ENCODE data around the gene STK4. TPM values are rescaled to one million over a fixed set of nuclear protein-coding genes. Genes with fewer than 3 reads are reported as not detected.
A peak's percentile ranks its signal among the peaks of the same experiment; 100 is the strongest.

STK4 gene
- 372 TPM for total RNA-seq

DNA sequence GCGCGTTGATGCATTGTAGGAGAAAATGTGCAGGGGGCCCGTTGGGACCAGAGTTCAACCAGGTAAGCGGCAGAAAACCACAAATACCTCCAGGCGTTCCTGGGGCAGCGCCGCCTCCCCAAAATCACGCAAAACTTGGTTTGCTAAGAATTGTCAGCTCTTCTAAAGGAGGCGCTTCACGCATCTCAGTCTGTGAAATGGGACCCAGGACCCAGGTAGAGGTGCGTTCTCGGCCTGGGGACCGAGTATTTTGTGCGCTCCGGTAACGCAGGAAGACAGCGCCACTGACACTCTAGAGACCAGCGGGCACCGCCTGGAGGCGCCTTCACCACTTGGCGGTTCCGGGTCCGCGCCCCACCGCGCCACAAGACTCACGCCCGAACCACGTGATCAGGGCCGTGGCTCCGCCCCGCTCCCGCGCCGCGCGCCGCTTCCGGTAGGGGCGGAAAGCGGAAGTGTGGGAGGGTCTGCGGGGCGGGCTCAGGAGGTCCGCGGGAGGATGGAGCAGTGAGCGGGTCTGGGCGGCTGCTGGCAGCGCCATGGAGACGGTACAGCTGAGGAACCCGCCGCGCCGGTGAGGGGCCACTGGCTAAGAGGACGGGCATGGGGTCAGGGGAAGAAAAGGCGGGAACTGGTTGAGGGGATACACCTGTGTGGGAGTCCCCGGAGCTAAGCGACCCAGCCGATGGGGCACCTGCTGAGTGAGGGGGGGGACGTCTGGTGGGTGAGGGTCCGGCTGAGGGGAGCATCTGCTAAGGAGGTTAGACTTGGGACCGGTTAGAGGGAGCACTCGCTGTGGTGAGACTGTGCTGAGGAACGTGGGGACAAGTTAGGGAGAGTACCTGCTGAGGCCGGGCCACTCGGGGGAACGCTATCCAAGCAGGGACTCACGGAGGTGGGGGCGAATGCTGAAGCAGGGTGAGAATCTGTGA lies at the start of gene STK4:
TSS of gene STK4 (plus strand) at position 483 of the 932 bp plus-strand sequence. CDS start at position 540, 57 bp downstream.
- peak within 1 kb of the TSS; percentile 85 for H3K4me3 ChIP-seq (ENCODE audit: low read length)
- no peaks in the 10 kb centered on the region for H3K9me3 ChIP-seq (ENCODE audit: low read depth, low read length)
- H3K27me3 ChIP-seq (ENCODE audit: insufficient read depth, low read length): no peaks in the 10 kb centered on the region
- peaks cover 42% of the 10 kb centered on the region for H3K4me1 ChIP-seq (ENCODE audit: insufficient read depth, low read length)

- no peaks in the 10 kb centered on the region for H3K4me1 ChIP-seq (ENCODE audit: insufficient read depth, low read length)
- no peak overlapping the region for H3K4me3 ChIP-seq (ENCODE audit: low read length)
- no peaks in the 10 kb centered on the region for H3K9me3 ChIP-seq (ENCODE audit: low read depth, low read length)
- H3K27me3 ChIP-seq (ENCODE audit: insufficient read depth, low read length): no peaks in the 10 kb centered on the region
These were observed 49.7 kb upstream of the STK4 start for GRCh38 chr20:44916586-44916985.

DNA sequence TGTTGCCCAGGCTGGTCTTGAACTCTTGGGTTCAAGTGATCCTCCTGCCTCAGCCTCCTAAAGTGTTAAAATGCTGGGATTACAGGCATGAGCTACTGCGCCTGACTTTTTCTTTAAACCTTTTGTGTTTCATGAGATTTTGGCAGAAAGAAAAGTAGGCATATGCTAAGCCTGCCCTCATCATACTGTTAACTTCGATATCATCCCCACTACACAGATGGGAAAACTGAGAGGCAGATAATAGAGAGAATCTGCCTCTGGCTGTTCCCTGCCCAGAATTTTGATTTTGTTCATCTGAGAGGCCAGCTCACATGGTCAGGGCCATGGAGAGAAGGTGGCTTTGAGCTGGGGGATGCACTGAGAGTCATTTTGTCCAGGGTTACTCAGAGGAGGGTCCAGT lies 48.9 kb upstream of the STK4 start:
- Histone ChIP-seq H3K27me3 (ENCODE audit: insufficient read depth, low read length) (no peaks in the 10 kb centered on the region), H3K9me3 (ENCODE audit: low read depth, low read length) (no peaks in the 10 kb centered on the region), H3K4me3 (ENCODE audit: low read length) (no peak overlapping the region), H3K4me1 (ENCODE audit: insufficient read depth, low read length) (no peaks in the 10 kb centered on the region)

DNA sequence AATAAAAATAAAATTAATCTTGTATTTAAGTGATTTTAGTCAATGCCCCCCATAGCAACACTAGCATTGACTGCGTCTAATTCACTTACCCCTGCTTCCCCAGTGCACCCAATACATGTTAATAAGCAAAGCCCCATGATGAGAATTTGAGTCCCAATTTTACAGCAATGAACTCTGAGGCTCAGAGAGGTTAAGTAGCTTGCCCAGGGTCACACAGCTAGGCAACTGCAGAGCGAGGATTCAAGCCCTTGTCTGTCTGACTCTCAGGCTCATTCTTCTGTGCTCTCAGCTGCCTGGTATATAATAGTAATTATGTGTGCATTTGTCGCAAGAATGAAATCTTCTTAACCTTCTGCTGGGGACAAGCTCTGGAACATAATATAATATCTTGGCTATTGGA lies 48.0 kb upstream of the STK4 start:
- no peaks in the 10 kb centered on the region for H3K27me3 ChIP-seq (ENCODE audit: insufficient read depth, low read length)
- H3K4me1 ChIP-seq (ENCODE audit: insufficient read depth, low read length): no peaks in the 10 kb centered on the region
- H3K9me3 ChIP-seq (ENCODE audit: low read depth, low read length): no peaks in the 10 kb centered on the region
- no peak overlapping the region for H3K4me3 ChIP-seq (ENCODE audit: low read length)

GRCh38 chr20:44918761-44919160 lies 47.6 kb upstream of the STK4 start:
- Histone ChIP-seq H3K9me3 (ENCODE audit: low read depth, low read length) (no peaks in the 10 kb centered on the region), H3K27me3 (ENCODE audit: insufficient read depth, low read length) (no peaks in the 10 kb centered on the region), H3K4me3 (ENCODE audit: low read length) (no peak overlapping the region), H3K4me1 (ENCODE audit: insufficient read depth, low read length) (no peaks in the 10 kb centered on the region)

DNA sequence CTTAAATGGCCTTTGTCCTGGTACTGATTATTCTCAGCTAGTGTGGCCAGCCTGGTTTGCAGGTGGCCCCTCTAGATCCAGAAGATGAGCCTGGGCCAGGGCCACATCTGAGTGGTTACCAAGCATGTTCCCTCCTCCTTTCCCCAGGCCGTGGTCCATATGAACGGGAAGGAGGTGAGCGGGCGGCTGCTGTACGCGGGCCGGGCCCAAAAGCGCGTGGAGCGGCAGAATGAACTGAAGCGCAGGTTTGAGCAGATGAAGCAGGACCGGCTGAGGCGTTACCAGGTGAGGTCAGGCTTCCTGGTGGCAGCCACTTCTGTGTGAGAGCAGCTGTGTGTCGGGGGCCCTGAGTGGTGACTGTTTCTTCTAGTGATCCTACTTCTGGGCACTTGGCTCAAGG lies 44.9 kb upstream of the STK4 start:
- Histone ChIP-seq H3K4me1 (ENCODE audit: insufficient read depth, low read length) (no peaks in the 10 kb centered on the region), H3K4me3 (ENCODE audit: low read length) (no peak overlapping the region), H3K27me3 (ENCODE audit: insufficient read depth, low read length) (no peaks in the 10 kb centered on the region), H3K9me3 (ENCODE audit: low read depth, low read length) (no peaks in the 10 kb centered on the region)

- no peaks in the 10 kb centered on the region for H3K9me3 ChIP-seq (ENCODE audit: low read depth, low read length)
- no peak overlapping the region for H3K4me3 ChIP-seq (ENCODE audit: low read length)
- no peaks in the 10 kb centered on the region for H3K4me1 ChIP-seq (ENCODE audit: insufficient read depth, low read length)
- no peaks in the 10 kb centered on the region for H3K27me3 ChIP-seq (ENCODE audit: insufficient read depth, low read length)
These were observed 41.8 kb upstream of the STK4 start for GRCh38 chr20:44924541-44924940.

DNA sequence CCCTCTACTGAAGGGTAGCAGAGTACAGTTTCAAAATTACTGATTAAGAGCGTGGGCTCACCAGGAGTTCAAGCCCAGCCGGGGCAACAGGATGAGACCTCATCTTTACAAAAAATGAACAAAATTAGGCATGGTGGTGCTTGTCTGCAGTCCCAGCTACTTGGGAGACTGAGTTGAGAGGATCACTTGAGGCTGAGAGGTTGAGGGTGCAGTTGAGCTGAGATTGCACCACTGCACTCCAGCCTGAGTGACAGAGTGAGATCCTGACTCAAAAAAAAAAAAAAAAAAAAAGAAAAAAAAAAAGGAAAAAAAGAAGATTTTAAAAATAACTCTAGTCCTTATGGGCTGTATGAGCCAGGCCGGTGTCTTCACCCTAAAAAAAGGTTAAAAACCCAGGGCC lies 37.7 kb upstream of the STK4 start:
- Histone ChIP-seq H3K4me1 (ENCODE audit: insufficient read depth, low read length) (no peaks in the 10 kb centered on the region), H3K9me3 (ENCODE audit: low read depth, low read length) (no peaks in the 10 kb centered on the region), H3K4me3 (ENCODE audit: low read length) (no peak overlapping the region), H3K27me3 (ENCODE audit: insufficient read depth, low read length) (no peaks in the 10 kb centered on the region)

- H3K27me3 ChIP-seq (ENCODE audit: insufficient read depth, low read length): no peaks in the 10 kb centered on the region
- H3K9me3 ChIP-seq (ENCODE audit: low read depth, low read length): no peaks in the 10 kb centered on the region
- no peak overlapping the region for H3K4me3 ChIP-seq (ENCODE audit: low read length)
- no peaks in the 10 kb centered on the region for H3K4me1 ChIP-seq (ENCODE audit: insufficient read depth, low read length)
These were observed 35.7 kb upstream of the STK4 start for GRCh38 chr20:44930517-44931168.

DNA sequence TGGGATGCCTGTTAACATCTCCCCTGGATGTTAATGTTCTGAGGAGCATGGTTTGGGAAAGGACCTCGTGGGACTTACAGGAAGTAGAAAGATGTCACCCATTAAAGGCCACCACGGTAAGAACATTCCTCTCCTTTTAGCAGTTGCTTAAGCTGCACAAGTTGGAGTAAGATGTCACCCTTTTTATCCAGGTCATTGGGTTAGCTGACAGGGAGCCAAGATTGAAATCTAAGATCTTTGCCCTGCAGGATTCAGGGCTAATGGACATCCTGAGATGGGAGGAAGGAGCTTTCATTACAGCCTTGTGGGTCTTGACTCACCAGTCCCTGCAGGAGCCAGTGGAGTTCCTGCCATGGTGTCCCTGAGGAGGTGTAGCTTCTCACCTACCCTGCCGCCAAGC lies 34.4 kb upstream of the STK4 start:
- Histone ChIP-seq H3K27me3 (ENCODE audit: insufficient read depth, low read length) (no peaks in the 10 kb centered on the region), H3K9me3 (ENCODE audit: low read depth, low read length) (no peaks in the 10 kb centered on the region), H3K4me1 (ENCODE audit: insufficient read depth, low read length) (no peaks in the 10 kb centered on the region), H3K4me3 (ENCODE audit: low read length) (no peak overlapping the region)

- H3K4me1 ChIP-seq (ENCODE audit: insufficient read depth, low read length): no peaks in the 10 kb centered on the region
- H3K27me3 ChIP-seq (ENCODE audit: insufficient read depth, low read length): no peaks in the 10 kb centered on the region
- H3K4me3 ChIP-seq (ENCODE audit: low read length): no peak overlapping the region
- no peaks in the 10 kb centered on the region for H3K9me3 ChIP-seq (ENCODE audit: low read depth, low read length)
These were observed 33.4 kb upstream of the STK4 start for GRCh38 chr20:44932916-44933315.

GRCh38 chr20:44936510-44936909 lies 29.8 kb upstream of the STK4 start:
- Histone ChIP-seq H3K4me3 (ENCODE audit: low read length) (no peak overlapping the region), H3K9me3 (ENCODE audit: low read depth, low read length) (no peaks in the 10 kb centered on the region), H3K4me1 (ENCODE audit: insufficient read depth, low read length) (no peaks in the 10 kb centered on the region), H3K27me3 (ENCODE audit: insufficient read depth, low read length) (no peaks in the 10 kb centered on the region)

DNA sequence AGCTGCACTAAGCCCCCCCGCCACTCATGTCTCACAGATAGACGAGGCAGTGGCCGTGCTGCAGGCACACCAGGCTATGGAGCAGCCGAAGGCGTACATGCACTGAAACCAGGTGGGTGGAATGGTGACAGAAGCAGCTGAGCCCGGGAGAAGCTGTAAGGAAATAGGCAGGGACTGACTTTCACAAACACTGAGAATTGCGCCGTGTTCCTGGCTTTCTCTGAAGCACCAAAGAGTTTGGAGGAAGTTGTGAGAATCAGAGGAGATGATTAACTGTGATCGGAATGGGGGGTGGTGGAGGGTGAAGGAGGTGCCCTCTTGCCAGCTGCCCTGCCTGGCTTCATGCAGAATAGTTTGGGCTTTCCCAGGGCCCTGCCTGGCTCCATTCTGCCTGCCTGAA lies 27.7 kb upstream of the STK4 start:
- Histone ChIP-seq H3K4me3 (ENCODE audit: low read length) (no peak overlapping the region), H3K4me1 (ENCODE audit: insufficient read depth, low read length) (no peaks in the 10 kb centered on the region), H3K9me3 (ENCODE audit: low read depth, low read length) (no peaks in the 10 kb centered on the region), H3K27me3 (ENCODE audit: insufficient read depth, low read length) (no peaks in the 10 kb centered on the region)

GRCh38 chr20:44941120-44941691 lies 25.1 kb upstream of the STK4 start:
- no peaks in the 10 kb centered on the region for H3K9me3 ChIP-seq (ENCODE audit: low read depth, low read length)
- H3K27me3 ChIP-seq (ENCODE audit: insufficient read depth, low read length): no peaks in the 10 kb centered on the region
- H3K4me3 ChIP-seq (ENCODE audit: low read length): no peak overlapping the region
- H3K4me1 ChIP-seq (ENCODE audit: insufficient read depth, low read length): no peaks in the 10 kb centered on the region

DNA sequence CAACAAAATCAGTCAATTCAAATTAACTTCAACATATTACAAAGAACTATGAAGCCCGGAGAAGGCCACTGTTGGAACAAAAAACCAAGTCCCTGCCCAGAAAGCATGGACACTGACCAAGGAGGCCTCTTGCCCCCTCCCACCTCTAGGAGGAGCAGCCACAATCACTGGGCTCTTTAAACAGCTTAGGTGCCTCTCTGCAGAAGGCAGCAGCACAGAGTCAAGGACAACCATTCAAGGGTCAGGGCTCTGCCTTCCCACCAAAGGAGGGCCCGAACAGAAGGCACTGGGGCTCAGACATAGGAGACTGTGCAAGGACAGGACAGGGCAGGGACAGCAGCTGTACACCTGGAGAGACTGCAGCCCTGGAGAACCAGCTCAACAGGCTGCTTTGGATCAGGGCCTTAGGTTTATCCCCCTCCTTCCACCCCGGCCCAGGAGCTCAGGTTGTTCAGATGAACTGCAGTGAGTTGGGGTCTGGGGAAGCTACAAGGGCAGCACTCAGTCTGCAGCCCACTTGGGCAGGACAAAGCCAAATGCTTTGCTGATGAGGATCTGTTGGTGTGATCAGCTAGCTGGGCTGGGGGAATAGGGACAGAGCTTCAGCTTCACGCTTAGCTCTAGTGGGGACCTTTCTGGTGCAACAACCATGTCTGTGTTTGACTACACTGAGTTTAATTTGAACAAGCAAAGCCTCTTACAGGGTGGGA lies 23.9 kb upstream of the STK4 start:
- H3K27me3 ChIP-seq (ENCODE audit: insufficient read depth, low read length): no peaks in the 10 kb centered on the region
- no peak overlapping the region for H3K4me3 ChIP-seq (ENCODE audit: low read length)
- H3K4me1 ChIP-seq (ENCODE audit: insufficient read depth, low read length): peaks cover 7% of the 10 kb centered on the region

More for the DNA sequence above, 23.9 kb upstream of the STK4 start:
- H3K9me3 ChIP-seq (ENCODE audit: low read depth, low read length): no peaks in the 10 kb centered on the region

All from mononuclear cell (primary cell).